OCI-LY3 (cell line): ENCODE measurements around the gene CTBP2.

Experiments used
- H2AFZ ChIP-seq: fragments of 200-600, 300-600 bp; shearing (Covaris generic); 2 replicates; pipeline ENCODE4 v1.6.0; 2014; ENCODE audit warnings: antibody characterized with exemption, low read depth, low read length
- H3K27ac ChIP-seq: fragments of 200-600, 300-600 bp; sonication (generic); 2 replicates; pipeline ENCODE4 v1.5.1; 2014; ENCODE audit warnings: mild to moderate bottlenecking, low read length, moderate library complexity, mixed read lengths
- H3K27me3 ChIP-seq: fragments of 200-600, 300-600 bp; sonication (generic); 2 replicates; pipeline ENCODE4 v1.6.1; 2014; ENCODE audit warnings: low read depth, low read length, mixed read lengths
- H3K36me3 ChIP-seq: fragments of 200-600, 300-600 bp; sonication (generic); replicated peaks from 2 replicates; pipeline ENCODE3; 2014; ENCODE audit warnings: low read depth, low read length, mixed read lengths
- H3K4me1 ChIP-seq: fragments of 300-600, 200-600 bp; sonication (generic); 2 replicates; pipeline ENCODE4 v1.6.1; 2014; ENCODE audit warnings: low read length, mixed read lengths
- H3K4me2 ChIP-seq: fragments of 200-600, 300-600 bp; sonication (generic); 2 replicates; pipeline ENCODE4 v1.6.1; 2014; ENCODE audit warnings: low read length, mixed read lengths
- H3K4me3 ChIP-seq: fragments of 300-600, 200-600 bp; sonication (generic); 2 replicates; pipeline ENCODE4 v1.5.1; 2014; ENCODE audit warnings: antibody characterized with exemption, mild to moderate bottlenecking, low read length, moderate library complexity
- H3K79me2 ChIP-seq: fragments of 300-600, 200-600 bp; shearing (Covaris generic); 2 replicates; pipeline ENCODE4 v1.6.1; 2014; ENCODE audit warnings: mild to moderate bottlenecking, low read length, mixed read lengths
- H3K9ac ChIP-seq: fragments of 300-600, 200-600 bp; shearing (Covaris generic); 2 replicates; pipeline ENCODE4 v1.6.0; 2014; ENCODE audit warnings: mild to moderate bottlenecking, low read length, moderate library complexity
- H3K9me3 ChIP-seq: fragments of 200-600, 300-600 bp; shearing (Covaris generic); 2 replicates; pipeline ENCODE4 v1.6.1; 2014; ENCODE audit warnings: low read length, mixed read lengths; ENCODE audit not compliant: insufficient read depth
- H4K20me1 ChIP-seq: fragments of 200-600, 300-600 bp; sonication (generic); 2 replicates; pipeline ENCODE4 v1.6.1; 2016; ENCODE audit warnings: low read length, mixed read lengths; ENCODE audit not compliant: insufficient read depth
- CTCF ChIP-seq: fragments of 200-600, 300-600 bp; sonication (generic); IDR thresholded peaks from 2 replicates; pipeline ENCODE4 v1.5.1; 2014; ENCODE audit warnings: antibody characterized with exemption, low read length, low read depth
- EZH2phosphoT487 ChIP-seq: fragments of 200-600 bp; shearing (Covaris generic); IDR thresholded peaks from 2 replicates; pipeline ENCODE4 v1.6.1; 2018; ENCODE audit warnings: antibody characterized with exemption, mixed run types, low read depth

The CTBP2 gene

GRCh38 chr10:124936813-124937212 is 223.6 kb downstream of the CTBP2 start:
- Histone ChIP-seq H3K27me3 (no peaks in the 10 kb centered on the region), H3K4me3 (no peak overlapping the region), H3K9ac (no peak overlapping the region), H3K9me3 (no peaks in the 10 kb centered on the region), H4K20me1 (peaks cover 35% of the 10 kb centered on the region), H2AFZ (no peak overlapping the region), H3K4me2 (no peak overlapping the region), H3K79me2 (peaks cover 80% of the 10 kb centered on the region), H3K4me1 (no peaks in the 10 kb centered on the region), H3K27ac (no peak overlapping the region), H3K36me3 (no peaks in the 10 kb centered on the region)
- no peak for TF ChIP-seq CTCF
- no peak for TF ChIP-seq EZH2phosphoT487

GRCh38 chr10:124935946-124936345 is 224.4 kb downstream of the CTBP2 start:
- H4K20me1 ChIP-seq: peaks cover 35% of the 10 kb centered on the region
- H3K4me2 ChIP-seq: no peak overlapping the region
- no peaks in the 10 kb centered on the region for H3K9me3 ChIP-seq
- no peaks in the 10 kb centered on the region for H3K36me3 ChIP-seq
- H3K27ac ChIP-seq: no peak overlapping the region
- no peaks in the 10 kb centered on the region for H3K27me3 ChIP-seq
- H3K4me3 ChIP-seq: no peak overlapping the region
- peaks cover 85% of the 10 kb centered on the region for H3K79me2 ChIP-seq
- H3K4me1 ChIP-seq: no peaks in the 10 kb centered on the region
- no peak overlapping the region for H2AFZ ChIP-seq
- TF ChIP-seq EZH2phosphoT487 (no peak), CTCF (no peak)
- no peak overlapping the region for H3K9ac ChIP-seq
